ENCODE results near the gene SPEF1.

Gene SPEF1

GRCh38 chr20:3733119-3733995 is 47.9 kb downstream of the SPEF1 start:
- H2AFZ ChIP-seq (ENCODE audit: low read depth, low read length): no peak overlapping the region
- H3K18ac ChIP-seq (ENCODE audit: low read depth in 1 of 2, low read length in 2 of 2): no peak overlapping the region
- no peak overlapping the region for H2BK15ac ChIP-seq (ENCODE audit: low read depth, poor library complexity, severe bottlenecking)
- no peak overlapping the region for H4K91ac ChIP-seq (ENCODE audit: low read length)
- no peak overlapping the region for H3K27ac ChIP-seq (ENCODE audit: low read length, poor library complexity, severe bottlenecking)
- H2BK5ac ChIP-seq (ENCODE audit: low read depth, low read length, poor library complexity, severe bottlenecking): no peak overlapping the region
- no peak overlapping the region for H4K8ac ChIP-seq (ENCODE audit: low read length)
- no peak for DNase-seq
- WGBS: 95% methylated on average over 19 of the region's 20 CpGs
- no peak overlapping the region for H3K14ac ChIP-seq (ENCODE audit: low read length in 2 of 2)
- H3K9me3 ChIP-seq (ENCODE audit: control insufficient read depth, low read length): no peaks in the 10 kb centered on the region
- no peak overlapping the region for H2AK5ac ChIP-seq (ENCODE audit: low read length, severe bottlenecking)
- peaks cover 32 to 58% of the 10 kb centered on the region in 2 experiments for H3K27me3 ChIP-seq (ENCODE audit: control insufficient read depth in 1 of 2, insufficient read depth in 1 of 2, low read length in 2 of 2)
- peaks cover 6% of the 10 kb centered on the region for H3K4me1 ChIP-seq (ENCODE audit: control insufficient read depth, insufficient read depth, low read depth, low read length)
- H2BK120ac ChIP-seq (ENCODE audit: low read depth, low read length): no peak overlapping the region
- H3K36me3 ChIP-seq (ENCODE audit: control insufficient read depth in 1 of 2, insufficient read depth in 2 of 2, low read depth in 1 of 2, low read length in 2 of 2): no peaks in the 10 kb centered on the region
- H3K4me2 ChIP-seq (ENCODE audit: low read length, poor library complexity, severe bottlenecking): no peak overlapping the region
- peak overlapping the region; percentile 63 for H3K9ac ChIP-seq (ENCODE audit: low read length)
- H3K4me3 ChIP-seq (ENCODE audit: insufficient read depth in 1 of 2, low read depth in 1 of 2, low read length in 2 of 2): peak overlapping the region in 1 of 2 experiments; percentile 47
- H3K79me1 ChIP-seq (replicated peaks; ENCODE audit: low read length, poor library complexity, severe bottlenecking): no peaks in the 10 kb centered on the region
- no peak overlapping the region for H3K4ac ChIP-seq (ENCODE audit: low read depth in 1 of 2, low read length in 2 of 2)
- H3K23ac ChIP-seq (ENCODE audit: low read length in 2 of 2): no peak overlapping the region
- peak overlapping the region in 1 of 2 experiments; percentile 56 for H2BK12ac ChIP-seq (ENCODE audit: low read length in 2 of 2)

GRCh38 chr20:3732327-3733118 is 48.7 kb downstream of the SPEF1 start, which contains the start of gene HSPA12B:
HSPA12B (plus strand) TSS chr20:3732685; CDS start chr20:3738675, 5,990 bp downstream.
- H3K27ac ChIP-seq (ENCODE audit: low read length, poor library complexity, severe bottlenecking): no peak within 1 kb of the TSS
- no peak within 1 kb of the TSS for H4K91ac ChIP-seq (ENCODE audit: low read length)
- H3K14ac ChIP-seq (ENCODE audit: low read length in 2 of 2): peak within 1 kb of the TSS in 1 of 2 experiments; percentile 28
- no peak within 1 kb of the TSS for H4K8ac ChIP-seq (ENCODE audit: low read length)
- peak within 1 kb of the TSS; percentile 21 to 56 for H2BK12ac ChIP-seq (ENCODE audit: low read length in 2 of 2)
- H3K18ac ChIP-seq (ENCODE audit: low read depth in 1 of 2, low read length in 2 of 2): peak within 1 kb of the TSS in 1 of 2 experiments; percentile 23
- H3K9me3 ChIP-seq (ENCODE audit: control insufficient read depth, low read length): no peaks in the 10 kb centered on the region
- H3K4me2 ChIP-seq (ENCODE audit: low read length, poor library complexity, severe bottlenecking): no peak within 1 kb of the TSS
- peaks cover 32 to 66% of the 10 kb centered on the region in 2 experiments for H3K27me3 ChIP-seq (ENCODE audit: control insufficient read depth in 1 of 2, insufficient read depth in 1 of 2, low read length in 2 of 2)
- peak within 1 kb of the TSS; percentile 63 for H3K9ac ChIP-seq (ENCODE audit: low read length)
- no peak within 1 kb of the TSS for H2AFZ ChIP-seq (ENCODE audit: low read depth, low read length)
- WGBS: 13% methylated on average over 55 of the region's 67 CpGs
- DNase-seq: no peak
- no peak within 1 kb of the TSS for H3K4ac ChIP-seq (ENCODE audit: low read depth in 1 of 2, low read length in 2 of 2)
- H2BK5ac ChIP-seq (ENCODE audit: low read depth, low read length, poor library complexity, severe bottlenecking): no peak within 1 kb of the TSS
- peaks cover 6% of the 10 kb centered on the region for H3K4me1 ChIP-seq (ENCODE audit: control insufficient read depth, insufficient read depth, low read depth, low read length)
- no peak within 1 kb of the TSS for H2AK5ac ChIP-seq (ENCODE audit: low read length, severe bottlenecking)
- H2BK120ac ChIP-seq (ENCODE audit: low read depth, low read length): no peak within 1 kb of the TSS
- H2BK15ac ChIP-seq (ENCODE audit: low read depth, poor library complexity, severe bottlenecking): peak within 1 kb of the TSS; percentile 49
- H3K79me1 ChIP-seq (replicated peaks; ENCODE audit: low read length, poor library complexity, severe bottlenecking): no peaks in the 10 kb centered on the region
- no peaks in the 10 kb centered on the region for H3K36me3 ChIP-seq (ENCODE audit: control insufficient read depth in 1 of 2, insufficient read depth in 2 of 2, low read depth in 1 of 2, low read length in 2 of 2)
- peak within 1 kb of the TSS in 1 of 2 experiments; percentile 47 for H3K4me3 ChIP-seq (ENCODE audit: insufficient read depth in 1 of 2, low read depth in 1 of 2, low read length in 2 of 2)
- H3K23ac ChIP-seq (ENCODE audit: low read length in 2 of 2): no peak within 1 kb of the TSS

GRCh38 chr20:3731944-3732326 is 49.3 kb downstream of the SPEF1 start:
- no peak for DNase-seq
- H2BK120ac ChIP-seq (ENCODE audit: low read depth, low read length): no peak overlapping the region
- no peak overlapping the region for H3K9ac ChIP-seq (ENCODE audit: low read length)
- peak overlapping the region; percentile 15 for H2BK15ac ChIP-seq (ENCODE audit: low read depth, poor library complexity, severe bottlenecking)
- H3K79me1 ChIP-seq (replicated peaks; ENCODE audit: low read length, poor library complexity, severe bottlenecking): no peaks in the 10 kb centered on the region
- no peaks in the 10 kb centered on the region for H3K36me3 ChIP-seq (ENCODE audit: control insufficient read depth in 1 of 2, insufficient read depth in 2 of 2, low read depth in 1 of 2, low read length in 2 of 2)
- H2AK5ac ChIP-seq (ENCODE audit: low read length, severe bottlenecking): no peak overlapping the region
- H4K91ac ChIP-seq (ENCODE audit: low read length): no peak overlapping the region
- H3K4ac ChIP-seq (ENCODE audit: low read depth in 1 of 2, low read length in 2 of 2): no peak overlapping the region
- H2AFZ ChIP-seq (ENCODE audit: low read depth, low read length): no peak overlapping the region
- peaks cover 6% of the 10 kb centered on the region for H3K4me1 ChIP-seq (ENCODE audit: control insufficient read depth, insufficient read depth, low read depth, low read length)
- H3K4me2 ChIP-seq (ENCODE audit: low read length, poor library complexity, severe bottlenecking): no peak overlapping the region
- no peak overlapping the region for H3K18ac ChIP-seq (ENCODE audit: low read depth in 1 of 2, low read length in 2 of 2)
- no peak overlapping the region for H2BK5ac ChIP-seq (ENCODE audit: low read depth, low read length, poor library complexity, severe bottlenecking)
- peaks cover 32 to 71% of the 10 kb centered on the region in 2 experiments for H3K27me3 ChIP-seq (ENCODE audit: control insufficient read depth in 1 of 2, insufficient read depth in 1 of 2, low read length in 2 of 2)
- no peak overlapping the region for H3K4me3 ChIP-seq (ENCODE audit: insufficient read depth in 1 of 2, low read depth in 1 of 2, low read length in 2 of 2)
- H3K9me3 ChIP-seq (ENCODE audit: control insufficient read depth, low read length): no peaks in the 10 kb centered on the region
- H3K14ac ChIP-seq (ENCODE audit: low read length in 2 of 2): no peak overlapping the region
- WGBS: 68% methylated on average over 11 of the region's 16 CpGs
- H4K8ac ChIP-seq (ENCODE audit: low read length): no peak overlapping the region
- peak overlapping the region in 1 of 2 experiments; percentile 21 for H2BK12ac ChIP-seq (ENCODE audit: low read length in 2 of 2)
- no peak overlapping the region for H3K23ac ChIP-seq (ENCODE audit: low read length in 2 of 2)
- no peak overlapping the region for H3K27ac ChIP-seq (ENCODE audit: low read length, poor library complexity, severe bottlenecking)
